Measurements from ENCODE around the gene CPZ. TPM values are rescaled to one million over a fixed set of nuclear protein-coding genes. Genes with fewer than 3 reads are reported as not detected.

CPZ gene
- polyA plus RNA-seq, 3 donors, result 0.28 to 6.9 (median 3.2) TPM

DNA sequence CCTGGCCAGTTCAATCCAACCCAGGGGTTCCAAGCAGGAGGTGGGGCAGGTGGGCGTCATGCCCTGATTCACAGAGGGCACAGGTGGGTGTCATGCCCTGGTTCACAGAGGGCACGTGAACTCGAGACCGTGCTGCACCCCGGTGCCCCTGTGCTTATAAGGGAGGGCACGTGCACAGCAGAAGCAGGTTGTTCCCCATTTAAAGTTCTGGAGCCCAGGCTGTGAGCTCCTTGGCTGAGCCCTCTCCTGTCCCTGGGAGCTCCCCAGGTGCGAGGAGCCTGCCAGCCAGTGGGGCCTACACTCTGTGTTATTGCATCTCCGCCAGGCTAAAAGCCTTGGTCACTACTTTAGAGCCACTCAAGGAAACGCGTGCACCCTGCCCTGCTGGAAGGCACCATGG is 3.2 kb upstream of the CPZ start:
- H3K27ac ChIP-seq (ENCODE audit: low read depth, low read length), result no peak overlapping the region
- 67 to 87% (median 83%) methylated on average over 10 of the region's 10 CpGs for WGBS, 3 donors

DNA sequence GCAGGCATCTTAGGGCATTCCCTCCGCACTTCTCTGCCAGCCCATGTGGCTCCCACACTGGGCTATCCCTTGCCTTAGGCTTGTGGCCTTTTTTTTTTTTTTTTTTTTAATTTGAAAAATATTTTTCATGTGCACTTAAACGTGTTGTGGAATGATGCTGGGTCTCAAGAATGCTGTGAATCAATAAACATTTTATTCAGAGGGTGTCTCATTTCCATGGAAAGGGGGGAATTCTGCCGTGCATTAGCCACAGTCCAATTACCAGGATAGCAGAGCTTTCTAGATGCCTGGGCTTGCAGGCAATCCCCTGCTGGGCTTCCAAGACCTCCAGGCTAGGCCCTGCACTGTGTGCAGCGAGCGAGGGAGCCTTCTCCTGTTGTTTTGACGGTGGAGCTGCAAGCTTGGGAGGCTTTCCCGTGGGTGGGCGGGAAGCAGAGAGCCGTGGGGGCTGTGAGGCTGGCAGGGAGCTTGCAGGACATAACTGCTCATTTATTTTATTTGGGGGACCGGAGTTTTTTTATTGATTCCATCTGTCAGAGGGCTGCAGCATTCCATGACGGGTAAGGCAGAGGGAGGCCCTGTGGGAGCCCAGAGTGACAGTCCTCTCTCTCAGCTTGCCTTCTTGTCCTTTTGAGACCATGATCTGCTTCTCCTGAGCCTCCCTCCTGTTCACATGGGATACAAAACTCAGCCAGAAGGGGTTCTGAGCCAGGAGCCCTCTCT is 2.6 kb upstream of the CPZ start:
- 47 to 51% (median 49%) methylated on average over 11 of the region's 11 CpGs for WGBS, 3 donors
- H3K27ac ChIP-seq (ENCODE audit: low read depth, low read length), result no peak overlapping the region

DNA sequence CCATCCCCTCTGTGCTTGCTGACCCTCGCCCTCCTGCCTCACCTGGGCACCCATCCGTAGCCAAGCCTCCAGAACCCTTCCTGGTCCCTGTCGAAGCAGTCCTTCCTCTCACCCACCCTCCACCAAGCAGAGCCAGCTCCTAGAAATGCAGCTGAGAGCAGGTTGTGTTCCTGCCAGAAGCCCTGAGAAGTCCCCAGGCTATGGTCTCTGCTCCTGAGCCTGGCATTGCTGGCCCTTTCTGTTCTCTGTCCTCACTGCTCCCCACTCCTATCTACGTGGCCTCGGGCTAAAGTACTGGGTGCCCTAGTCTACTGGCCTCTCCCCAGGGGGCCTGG is 2.1 kb upstream of the CPZ start:
- no peak overlapping the region for H3K27ac ChIP-seq (ENCODE audit: low read depth, low read length)
- WGBS, 3 donors, result 75 to 79% (median 77%) methylated on average over 5 of the region's 5 CpGs

DNA sequence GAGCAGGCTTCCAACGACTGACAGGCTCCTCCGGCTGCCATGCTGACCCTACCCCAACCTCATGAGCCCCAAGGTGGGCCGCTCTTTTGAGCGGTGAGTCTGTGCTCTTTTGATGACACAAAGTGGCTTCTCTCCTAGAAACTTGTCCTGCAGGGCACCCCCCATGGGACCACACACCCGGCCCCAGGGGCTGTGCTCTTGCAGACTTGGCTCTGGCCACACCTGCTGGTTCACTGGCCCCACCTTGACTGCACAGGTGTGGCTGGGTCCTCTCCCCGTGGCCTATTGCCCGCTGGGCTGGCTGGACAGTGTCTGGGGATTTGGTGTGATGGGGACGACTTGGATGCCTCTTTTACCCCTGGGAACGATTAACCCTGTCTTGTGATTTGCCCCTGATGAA is 1.5 kb upstream of the CPZ start:
- WGBS, 3 donors, result 67 to 82% (median 76%) methylated on average over 9 of the region's 9 CpGs
- H3K27ac ChIP-seq (ENCODE audit: low read depth, low read length), result no peak overlapping the region

DNA sequence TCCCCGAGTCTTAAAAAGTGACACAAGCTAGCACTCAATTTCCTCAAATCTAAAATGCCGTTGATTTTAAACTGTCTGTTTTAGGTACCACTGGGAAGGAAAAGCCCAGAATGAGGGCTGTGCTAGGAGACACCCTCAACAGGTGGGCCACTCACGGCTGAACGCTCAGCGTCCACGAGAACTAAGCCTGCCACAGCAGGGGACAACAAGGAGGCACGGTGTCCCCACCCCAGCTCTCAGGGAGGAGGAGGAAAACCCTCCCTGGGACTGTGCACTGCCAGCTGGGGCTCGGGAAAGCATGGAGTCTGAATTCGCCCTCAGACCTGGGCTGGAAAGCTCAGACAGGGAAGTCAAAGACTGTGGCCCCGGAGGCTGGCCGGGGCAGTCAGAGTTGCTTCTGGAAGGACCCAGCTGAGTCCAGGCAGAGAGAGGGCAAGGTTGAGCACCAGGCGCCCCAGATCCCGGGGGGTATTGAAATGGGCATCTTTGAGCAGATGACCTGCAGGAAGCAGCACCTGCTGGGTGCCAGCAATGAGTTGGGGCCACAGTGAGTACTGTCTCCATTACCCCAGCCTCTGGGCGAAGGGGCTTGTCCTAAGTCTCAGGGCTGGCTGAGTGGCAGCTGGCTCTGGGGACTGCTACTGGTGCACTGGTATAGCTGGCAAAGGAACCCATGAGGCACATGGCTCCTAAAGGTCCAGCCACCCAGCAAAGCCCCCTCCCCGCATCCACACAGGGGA is 769 bp upstream of the CPZ start:
- no peak overlapping the region for H3K27ac ChIP-seq (ENCODE audit: low read depth, low read length)
- 54 to 74% (median 72%) methylated on average over 15 of the region's 15 CpGs for WGBS, 3 donors

DNA sequence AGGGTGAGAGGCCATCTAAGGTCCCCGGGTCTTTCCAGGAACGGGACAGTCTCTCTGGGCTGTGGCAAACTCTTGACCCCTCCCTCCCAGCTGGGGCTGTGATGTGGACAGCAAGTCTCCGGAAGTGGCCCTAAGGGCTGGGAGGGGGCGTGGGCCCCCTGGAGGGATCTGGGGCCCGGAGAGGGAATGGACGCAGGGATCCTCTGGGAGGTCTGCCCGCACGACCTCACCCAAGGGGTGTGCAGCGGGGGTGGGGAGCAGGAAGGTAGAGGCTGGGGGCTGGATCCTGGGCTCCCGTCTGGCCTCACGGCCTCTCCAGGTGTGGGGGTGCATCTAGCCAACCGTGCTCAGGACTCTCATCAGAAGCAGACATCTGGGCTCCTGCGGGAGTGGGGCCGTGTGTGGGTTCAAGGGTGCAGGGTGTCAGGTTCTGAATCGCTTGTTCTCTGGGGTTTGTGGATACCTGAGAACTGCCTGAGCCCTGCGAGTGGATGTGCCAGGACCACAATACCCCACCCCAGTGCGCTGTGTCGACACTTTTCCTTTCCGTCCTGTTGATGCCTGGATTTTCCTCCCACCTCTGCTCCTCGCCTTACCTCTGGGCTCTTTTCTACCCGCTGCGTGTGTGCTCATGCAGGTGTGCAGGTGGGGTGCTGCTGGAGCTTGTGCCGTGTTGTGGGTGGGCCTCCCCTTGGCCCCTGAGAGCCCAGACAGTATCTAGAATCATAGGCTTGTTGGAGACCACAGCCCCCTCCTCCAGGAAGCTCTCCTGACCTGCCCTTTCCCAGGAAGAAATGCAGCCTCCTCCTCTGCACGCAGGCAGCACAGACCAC is 915 bp downstream of the CPZ start:
- 16 to 26% (median 26%) methylated on average over 21 to 24 of the region's 24 CpGs for WGBS, 3 donors
- no peak overlapping the region for H3K27ac ChIP-seq (ENCODE audit: low read depth, low read length)

DNA sequence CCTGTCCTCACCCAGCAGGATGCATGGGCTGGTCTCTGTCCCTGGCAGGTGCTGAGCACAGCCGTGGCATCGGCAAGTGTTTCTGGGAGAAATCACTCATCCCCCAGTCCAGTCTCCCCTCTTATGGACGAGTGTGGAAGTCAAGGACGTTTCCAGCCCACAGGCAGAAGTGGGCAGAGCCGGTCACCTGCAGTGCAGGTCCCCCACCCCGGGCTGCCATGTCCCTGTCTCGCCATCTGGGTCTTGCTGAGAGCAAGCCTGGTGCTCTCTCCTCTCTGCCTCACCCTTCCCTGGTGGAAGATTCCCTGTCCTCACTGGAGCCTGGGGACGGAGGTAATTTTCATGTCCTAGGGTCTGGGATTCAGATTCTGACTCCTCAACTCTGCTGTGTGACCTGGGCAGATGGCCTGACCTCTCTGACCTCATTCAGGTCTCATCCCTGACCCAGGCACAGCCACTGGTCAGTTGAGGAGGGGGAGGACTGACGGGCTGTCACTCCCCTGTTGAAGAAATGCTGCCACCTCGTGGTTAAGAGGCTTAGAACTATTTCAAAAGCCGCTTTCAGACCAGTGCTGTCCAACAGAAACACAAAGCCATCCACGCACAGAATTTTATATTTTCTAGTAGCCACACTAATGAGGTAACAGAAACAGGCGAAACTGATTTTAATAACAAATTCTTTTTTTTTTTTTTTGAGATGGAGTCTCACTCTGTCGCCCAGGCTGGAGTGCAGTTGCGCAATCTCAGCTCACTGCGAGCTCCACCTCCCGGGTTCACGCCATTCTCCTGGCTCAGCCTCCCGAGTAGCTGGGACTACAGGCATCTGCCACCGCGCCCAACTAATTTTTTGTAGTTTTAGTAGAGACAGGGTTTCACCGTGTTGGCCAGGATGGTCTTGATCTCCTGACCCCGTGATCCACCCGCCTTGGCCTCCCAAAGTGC is 1.8 kb downstream of the CPZ start:
- WGBS, 3 donors, result 41 to 55% (median 48%) methylated on average over 24 of the region's 24 CpGs
- no peak overlapping the region for H3K27ac ChIP-seq (ENCODE audit: low read depth, low read length)

DNA sequence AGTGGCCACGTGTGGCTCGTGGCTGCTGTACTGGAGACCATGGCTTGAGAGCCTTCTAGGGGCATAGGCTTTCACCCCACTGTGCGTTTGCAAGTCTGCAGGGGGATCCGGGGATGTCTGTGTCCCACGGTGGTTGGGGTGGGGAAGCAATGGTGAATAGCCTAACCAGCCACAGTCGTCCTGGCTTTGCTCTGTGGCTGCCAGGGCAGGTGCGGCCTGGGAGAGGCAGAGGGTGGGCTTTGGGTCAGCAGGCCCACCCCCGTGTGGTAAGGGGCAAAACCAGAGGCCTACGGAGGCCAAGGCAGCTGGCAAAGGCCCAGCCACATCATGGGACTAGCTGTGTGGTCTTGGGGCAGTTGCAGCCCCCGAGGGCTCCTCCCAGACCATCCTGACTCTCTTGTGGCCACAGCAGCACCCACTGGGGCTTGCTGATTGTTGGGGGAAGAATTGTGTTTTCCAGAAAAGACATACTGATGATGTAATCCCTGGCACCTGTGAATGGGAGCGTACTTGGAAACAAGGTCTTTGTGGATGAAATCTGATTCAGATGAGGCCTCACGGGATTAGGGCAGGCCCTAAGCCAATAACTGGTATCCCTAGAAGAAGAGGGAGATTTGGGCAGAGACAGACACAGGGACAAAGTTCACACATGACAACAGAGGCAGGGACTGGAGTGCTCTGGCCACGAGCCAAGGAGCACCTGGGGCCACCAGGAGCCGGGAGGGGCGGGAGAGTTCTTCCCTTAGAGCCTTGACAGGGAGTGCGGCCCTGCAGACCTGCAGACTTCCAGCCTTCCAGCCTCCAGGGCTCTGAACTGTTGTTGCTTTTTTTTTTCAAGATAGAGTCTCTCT is 2.9 kb downstream of the CPZ start:
- no peak overlapping the region for H3K27ac ChIP-seq (ENCODE audit: low read depth, low read length)
- 58 to 64% (median 64%) methylated on average over 16 of the region's 16 CpGs for WGBS, 3 donors

DNA sequence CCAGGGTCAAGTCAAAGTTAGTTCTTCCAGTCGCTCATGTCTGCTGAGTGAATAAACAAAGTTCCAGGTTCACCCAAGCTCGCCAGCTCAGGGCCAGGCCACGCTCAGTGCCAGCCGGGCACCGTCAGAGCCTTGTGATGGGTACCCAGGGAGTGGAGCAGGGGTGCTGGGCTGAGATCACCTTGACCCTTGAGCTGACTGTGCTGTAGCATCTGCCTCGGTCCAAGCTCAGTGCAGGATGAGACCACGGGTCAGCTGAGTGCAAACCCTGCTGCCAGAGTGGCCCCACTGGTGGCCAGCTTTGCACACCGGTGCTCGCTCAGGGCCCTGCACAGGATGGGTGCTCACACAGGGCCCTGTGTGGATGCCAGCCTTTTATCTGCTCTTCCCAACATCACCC is 4.3 kb downstream of the CPZ start:
- no peak overlapping the region for H3K27ac ChIP-seq (ENCODE audit: low read depth, low read length)
- WGBS, 3 donors, result 77 to 82% (median 78%) methylated on average over 9 of the region's 9 CpGs

DNA sequence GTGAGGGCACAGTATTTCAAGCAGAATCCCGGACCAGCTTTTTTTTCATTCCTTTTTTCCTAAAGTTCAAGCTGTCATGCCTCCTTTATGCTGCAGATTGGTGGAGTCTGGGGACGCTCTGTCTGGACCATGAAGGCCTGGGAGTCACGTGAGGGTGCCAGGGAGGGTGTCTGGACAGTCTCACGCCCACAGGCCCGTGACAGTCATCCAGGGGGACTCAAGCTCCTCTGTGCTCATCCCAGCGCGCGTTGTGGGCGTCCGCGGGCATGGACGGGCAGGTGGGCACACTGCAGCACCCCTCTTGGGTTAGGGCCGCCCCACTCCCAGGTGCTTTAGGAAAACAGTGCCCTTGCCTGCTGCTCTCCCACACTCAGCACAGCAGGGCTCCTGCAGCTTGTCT is 4.8 kb downstream of the CPZ start:
- WGBS, 3 donors, result 80 to 86% (median 85%) methylated on average over 13 of the region's 13 CpGs
- no peak overlapping the region for H3K27ac ChIP-seq (ENCODE audit: low read depth, low read length)

DNA sequence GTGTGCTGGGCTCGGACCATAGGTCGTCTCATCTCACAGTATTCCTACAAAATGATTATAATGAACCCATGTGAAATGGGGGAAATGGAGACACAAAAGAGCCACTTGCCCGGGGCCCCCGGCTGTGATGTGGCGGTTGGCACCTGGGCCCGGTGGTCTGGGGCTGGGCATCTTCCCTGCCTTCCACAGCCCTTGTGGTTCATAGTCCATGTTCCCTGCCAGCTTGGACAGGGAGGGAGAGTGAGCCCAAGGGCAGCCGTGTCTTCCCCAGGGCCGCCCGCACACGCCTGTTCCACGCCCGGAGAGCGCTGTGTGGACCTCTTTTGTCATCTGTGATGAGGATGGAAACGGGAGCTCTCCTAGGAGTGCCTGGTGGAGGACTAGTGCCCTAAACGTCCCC is 5.2 kb downstream of the CPZ start:
- H3K27ac ChIP-seq (ENCODE audit: low read depth, low read length), result no peak overlapping the region
- 78 to 81% (median 78%) methylated on average over 13 to 15 of the region's 15 CpGs for WGBS, 3 donors

DNA sequence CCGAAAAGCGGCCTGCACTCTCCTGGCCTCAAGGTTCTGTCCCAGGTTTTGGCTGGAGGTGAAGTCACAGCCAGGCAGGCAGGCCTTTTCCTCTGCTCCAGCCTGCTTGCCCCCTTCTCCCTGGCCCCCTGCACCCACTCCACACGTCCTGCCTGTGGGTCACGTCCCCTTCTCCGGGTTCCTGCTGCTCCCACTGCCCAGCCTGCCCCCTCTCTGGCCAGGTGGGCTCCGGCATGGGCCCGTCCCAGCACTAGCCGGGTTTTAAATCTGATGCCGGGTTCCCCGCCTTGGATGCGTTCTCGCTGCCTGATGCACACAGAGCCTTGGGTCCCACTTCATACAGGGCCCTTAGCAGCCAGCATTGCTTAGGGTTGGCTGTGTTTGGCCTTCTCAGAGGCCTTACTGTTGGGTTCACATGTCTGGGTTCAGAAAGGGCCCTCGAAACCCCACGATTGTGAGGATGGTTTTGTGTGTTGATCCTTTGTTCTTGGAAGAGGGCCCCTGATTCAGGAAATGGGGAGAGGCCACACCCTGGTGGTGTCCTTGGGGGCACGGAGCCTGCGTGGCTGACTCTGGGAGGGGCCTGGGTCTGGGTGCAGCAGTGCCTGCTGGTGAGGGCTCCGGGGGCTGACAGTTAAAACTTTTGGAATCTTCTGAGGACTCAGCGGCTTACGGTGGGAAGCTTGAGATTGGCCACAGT is 6.0 kb downstream of the CPZ start:
- H3K27ac ChIP-seq (ENCODE audit: low read depth, low read length), result no peak overlapping the region
- 76 to 79% (median 78%) methylated on average over 19 of the region's 19 CpGs for WGBS, 3 donors

DNA sequence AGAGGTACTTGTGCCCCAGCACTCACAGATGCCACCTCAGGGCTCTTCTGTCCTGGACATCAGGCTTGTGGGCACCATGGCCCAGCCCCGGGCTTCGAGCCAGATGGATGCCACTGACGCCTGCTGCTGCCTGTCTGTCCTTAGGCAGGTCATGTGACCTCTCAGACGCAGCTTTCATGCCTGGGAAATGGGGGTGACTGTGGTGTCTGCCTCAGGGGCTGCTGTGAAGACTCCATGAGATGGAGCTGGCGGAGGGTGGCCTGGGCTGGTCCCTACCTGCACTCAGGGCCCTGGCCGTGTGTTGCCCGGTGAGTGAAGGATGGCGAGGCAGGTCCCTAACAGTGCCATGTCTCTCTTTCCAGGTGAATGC is 6.5 kb downstream of the CPZ start:
- 62 to 84% (median 83%) methylated on average over 8 of the region's 8 CpGs for WGBS, 3 donors
- H3K27ac ChIP-seq (ENCODE audit: low read depth, low read length), result no peak overlapping the region

DNA sequence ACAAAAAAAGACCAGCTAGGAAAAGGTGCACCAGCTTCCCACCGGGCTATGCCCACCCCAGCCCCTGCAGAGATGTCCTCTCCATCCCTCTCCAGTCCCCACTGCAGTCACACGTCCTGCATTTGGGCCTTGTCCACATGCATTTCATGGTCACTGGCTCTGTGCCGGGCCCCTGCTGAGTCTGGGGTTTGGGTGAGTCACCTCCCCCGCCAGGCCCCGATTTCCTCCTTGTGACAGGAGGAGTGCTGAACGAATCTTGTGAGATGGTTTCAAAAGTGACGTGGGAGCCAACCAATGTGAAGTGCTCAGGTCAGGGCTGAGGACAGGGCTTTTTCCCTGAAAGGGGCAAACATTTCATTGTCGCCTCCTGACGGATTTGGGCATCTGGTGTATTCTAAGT is 7.1 kb downstream of the CPZ start:
- H3K27ac ChIP-seq (ENCODE audit: low read depth, low read length), result no peak overlapping the region
- 56 to 60% (median 57%) methylated on average over 9 of the region's 9 CpGs for WGBS, 3 donors

DNA sequence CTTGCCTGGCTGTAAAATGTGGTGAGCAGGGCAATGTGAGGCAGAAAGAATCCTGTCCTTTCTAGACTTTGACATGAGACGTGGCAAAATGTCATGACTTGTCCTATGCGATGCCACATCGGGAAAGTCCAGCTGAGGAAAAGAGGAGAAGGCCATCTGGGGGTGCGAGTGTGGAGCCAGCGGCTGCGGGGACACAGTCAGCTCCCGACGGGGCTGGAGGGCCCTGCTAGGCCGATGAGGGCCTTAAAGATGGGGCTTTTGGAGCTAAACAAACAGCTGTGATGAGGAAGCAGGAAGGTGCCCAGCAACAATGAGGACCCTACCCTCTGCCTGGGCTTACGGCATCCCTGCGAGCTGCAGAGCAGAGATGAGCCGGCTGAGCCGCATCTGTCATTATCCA is 7.7 kb downstream of the CPZ start:
- H3K27ac ChIP-seq (ENCODE audit: low read depth, low read length), result no peak overlapping the region
- WGBS, 3 donors, result 82 to 94% (median 85%) methylated on average over 13 of the region's 13 CpGs

DNA sequence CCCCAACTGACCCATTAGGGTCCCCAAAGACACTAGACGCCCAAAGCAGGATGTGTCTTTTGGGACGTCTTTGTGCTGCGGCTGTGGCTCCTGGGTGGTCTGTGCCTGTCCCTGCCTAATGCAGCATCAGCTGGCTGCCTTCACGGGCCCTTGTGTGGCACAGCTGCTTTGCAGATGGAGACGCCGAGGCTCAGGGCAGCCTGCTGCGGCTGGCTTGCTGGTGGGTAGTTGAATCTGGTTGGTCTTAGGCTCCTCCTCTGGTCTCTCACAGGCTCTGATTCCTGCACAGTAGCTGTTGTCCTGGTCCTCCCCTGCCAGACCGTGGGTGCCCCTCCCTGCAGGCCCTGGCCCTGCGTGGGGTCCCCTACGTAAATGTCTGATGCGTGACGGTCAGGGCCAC is 8.1 kb downstream of the CPZ start:
- H3K27ac ChIP-seq (ENCODE audit: low read depth, low read length), result no peak overlapping the region
- WGBS, 3 donors, result 68 to 86% (median 80%) methylated on average over 12 of the region's 12 CpGs

DNA sequence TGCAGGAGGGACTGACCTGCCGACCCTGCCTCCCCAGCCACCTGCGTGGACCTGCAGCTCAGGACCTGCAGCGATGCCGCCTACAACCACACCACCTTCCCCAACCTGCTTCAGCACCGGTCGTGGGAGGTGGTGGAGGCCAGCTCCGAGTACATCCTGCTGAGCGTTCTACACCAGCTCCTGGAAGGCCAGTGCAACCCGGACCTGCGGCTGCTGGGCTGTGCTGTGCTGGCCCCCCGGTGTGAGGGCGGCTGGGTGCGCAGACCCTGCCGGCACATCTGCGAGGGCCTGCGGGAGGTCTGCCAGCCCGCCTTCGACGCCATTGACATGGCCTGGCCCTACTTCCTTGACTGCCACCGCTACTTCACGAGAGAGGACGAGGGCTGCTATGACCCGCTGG is 8.5 kb downstream of the CPZ start:
- 83 to 92% (median 88%) methylated on average over 23 of the region's 23 CpGs for WGBS, 3 donors
- H3K27ac ChIP-seq (ENCODE audit: low read depth, low read length), result no peak overlapping the region
